Measurements from ENCODE around the gene CFAP53.

Gene CFAP53

DNA sequence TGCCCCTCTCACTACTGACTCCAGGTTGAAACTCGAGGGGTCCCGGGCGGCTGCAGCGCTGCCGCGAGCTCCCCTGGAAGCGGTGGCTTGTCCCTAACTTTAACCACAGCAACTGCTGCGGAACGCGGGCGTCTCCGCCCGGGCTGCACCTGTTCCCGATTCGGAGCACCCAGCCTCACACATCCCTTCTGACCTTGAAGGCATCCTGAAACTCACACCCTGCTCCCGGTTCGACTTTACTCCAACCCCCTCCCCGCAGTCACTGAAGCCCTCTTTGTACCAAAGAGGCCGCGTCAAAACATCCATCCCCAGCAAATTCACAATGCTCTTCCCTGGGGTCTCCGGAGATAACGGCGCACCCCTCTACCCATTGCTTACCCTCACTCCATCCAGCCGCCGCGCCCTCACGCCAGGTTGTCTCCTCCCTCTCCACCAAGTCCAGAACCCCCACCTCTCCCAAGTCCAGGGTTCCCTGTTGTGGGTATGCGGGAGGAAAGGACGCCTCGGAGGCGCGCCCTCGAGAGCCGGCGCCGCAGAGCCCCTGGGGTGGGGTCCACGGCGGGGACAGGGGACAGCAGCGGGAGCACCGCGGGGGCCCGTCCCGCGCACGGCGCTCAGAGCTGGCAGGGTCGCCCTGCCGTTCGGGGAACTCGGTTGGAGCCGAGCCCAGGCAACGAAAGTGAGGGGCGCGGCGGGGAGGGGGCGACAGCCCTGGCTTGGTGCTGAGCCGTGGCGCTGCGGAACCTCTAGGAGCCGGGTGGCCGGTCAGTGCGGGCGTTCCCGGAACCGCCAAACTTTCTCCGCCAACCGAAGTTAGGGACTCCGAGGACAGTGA lies 72.3 kb downstream of the CFAP53 start:
- no peak overlapping the region for H3K4me3 ChIP-seq (replicated peaks in 1 of 2; ENCODE audit: low read depth in 2 of 2, low read length in 2 of 2)

DNA sequence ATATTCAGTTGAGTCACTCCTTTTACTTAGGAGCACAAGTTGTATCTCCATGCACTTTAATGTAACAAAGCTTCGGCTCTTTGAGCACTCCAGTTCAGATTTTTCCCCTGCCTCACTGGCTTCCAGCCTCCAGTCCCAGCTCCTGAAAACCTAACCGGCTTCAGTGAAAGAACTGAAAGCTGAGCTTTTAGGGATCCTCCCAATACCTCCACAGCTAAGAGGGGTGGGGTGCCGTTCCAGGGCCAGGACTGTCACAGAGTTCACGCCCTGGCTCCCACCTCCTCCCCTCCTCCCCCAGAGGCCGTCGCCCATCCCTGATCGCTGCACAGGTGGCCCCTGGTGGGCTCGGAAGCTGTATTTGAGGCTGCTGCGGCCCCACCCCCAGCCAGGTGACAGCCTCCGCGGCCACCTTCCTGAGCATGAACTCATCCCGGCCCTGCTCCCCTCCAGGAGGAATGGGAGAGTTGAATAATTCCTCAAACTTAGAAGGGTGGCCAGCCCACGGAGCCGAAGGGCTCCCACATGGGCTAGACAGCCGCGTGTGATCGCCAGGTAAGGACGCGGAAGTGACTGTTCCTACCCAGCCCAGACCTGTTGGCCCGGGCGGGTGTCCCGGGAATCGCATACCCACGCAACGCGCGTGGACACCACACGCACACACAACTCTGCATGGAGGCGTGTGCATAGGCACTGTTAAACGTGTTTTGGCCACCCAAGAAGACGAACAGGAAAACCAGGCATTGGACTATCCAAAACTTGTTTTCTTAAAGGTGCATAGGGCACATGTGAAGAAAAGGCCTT lies 73.1 kb downstream of the CFAP53 start:
- no peak for TF ChIP-seq CTCF (IDR thresholded peaks at IDR 0.05; ENCODE audit: low read depth, low read length)
- H3K4me3 ChIP-seq (replicated peaks in 1 of 2; ENCODE audit: low read depth in 2 of 2, low read length in 2 of 2) = no peak overlapping the region
- DNase-seq (ENCODE audit: low read depth in 2 of 2) = no peak

More for the DNA sequence above, 72.3 kb downstream of the CFAP53 start:
- no peak for DNase-seq (ENCODE audit: low read depth in 2 of 2)
- no peak for TF ChIP-seq CTCF (IDR thresholded peaks at IDR 0.05; ENCODE audit: low read depth, low read length)

GRCh38 chr18:50190926-50191325 lies 75.4 kb downstream of the CFAP53 start:
- TF ChIP-seq CTCF (IDR thresholded peaks at IDR 0.05; ENCODE audit: low read depth, low read length) = no peak
- no peak for DNase-seq (ENCODE audit: low read depth in 2 of 2)
- no peak overlapping the region for H3K4me3 ChIP-seq (replicated peaks in 1 of 2; ENCODE audit: low read depth in 2 of 2, low read length in 2 of 2)

GRCh38 chr18:50190236-50190635 lies 76.1 kb downstream of the CFAP53 start:
- DNase-seq (ENCODE audit: low read depth in 2 of 2) = peak in 1 of 2 donors; percentile 10
- H3K4me3 ChIP-seq (replicated peaks in 1 of 2; ENCODE audit: low read depth in 2 of 2, low read length in 2 of 2) = no peak overlapping the region
- TF ChIP-seq CTCF (IDR thresholded peaks at IDR 0.05; ENCODE audit: low read depth, low read length) = no peak

- DNase-seq (ENCODE audit: low read depth in 2 of 2) = no peak
- no peak overlapping the region for H3K4me3 ChIP-seq (replicated peaks in 1 of 2; ENCODE audit: low read depth in 2 of 2, low read length in 2 of 2)
- TF ChIP-seq CTCF (IDR thresholded peaks at IDR 0.05; ENCODE audit: low read depth, low read length) = no peak
These were observed 77.1 kb downstream of the CFAP53 start for GRCh38 chr18:50189160-50189559.

DNA sequence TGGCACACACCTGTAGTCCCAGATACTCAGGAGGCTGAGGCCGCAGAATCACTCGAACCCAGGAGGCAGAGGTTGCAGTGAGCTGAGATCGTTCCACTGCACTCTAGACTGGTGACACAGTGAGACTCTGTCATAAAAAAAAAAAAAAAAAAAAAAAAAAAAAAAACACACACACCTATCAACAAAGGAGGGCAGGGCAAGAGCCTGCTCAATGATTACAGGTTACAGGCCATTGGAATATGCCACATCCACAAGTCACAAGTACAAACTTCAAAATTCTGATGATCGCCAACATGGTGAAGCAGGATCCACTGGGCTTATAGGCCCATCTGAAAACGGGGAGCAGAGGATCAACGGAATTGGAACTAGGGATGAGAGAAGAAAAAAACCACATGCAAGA lies 77.6 kb downstream of the CFAP53 start:
- no peak overlapping the region for H3K4me3 ChIP-seq (replicated peaks in 1 of 2; ENCODE audit: low read depth in 2 of 2, low read length in 2 of 2)
- TF ChIP-seq CTCF (IDR thresholded peaks at IDR 0.05; ENCODE audit: low read depth, low read length) = no peak
- DNase-seq (ENCODE audit: low read depth in 2 of 2) = no peak

All from cardiac fibroblast (primary cell).